ENCODE data around the gene PKIG. TPM values are rescaled to one million over a fixed set of nuclear protein-coding genes. Genes with fewer than 3 reads are reported as not detected.

PKIG gene
- total RNA-seq, 2 donors from 2014 or later: 60.9 to 81.1 TPM

DNA sequence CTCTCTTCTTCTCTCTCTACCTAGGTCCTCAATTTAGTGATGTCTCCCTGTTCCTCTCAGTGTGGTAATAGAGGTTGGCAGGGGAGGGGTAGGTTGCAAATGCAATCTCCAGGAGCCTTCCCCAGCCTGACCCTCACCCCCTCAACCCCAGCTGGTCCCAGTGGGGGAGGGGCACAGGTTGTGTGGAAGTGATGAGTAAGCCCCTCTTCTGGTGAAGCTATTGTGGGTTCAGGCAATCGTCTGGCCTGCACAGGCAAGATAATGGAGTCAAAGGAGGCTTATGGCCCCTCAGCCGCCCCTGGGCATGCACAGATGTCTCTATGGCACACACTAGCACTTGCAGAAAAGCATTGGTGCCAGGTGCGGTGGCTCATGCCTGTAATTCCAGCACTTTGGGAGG lies 79.9 kb downstream of the PKIG start:
- Histone ChIP-seq H3K4me1 (replicated peaks) (no peaks in the 10 kb centered on the region), H3K27me3 (replicated peaks; ENCODE audit: insufficient read depth) (no peaks in the 10 kb centered on the region), H3K9me3 (no peaks in the 10 kb centered on the region), H3K4me3 (no peak overlapping the region), H3K27ac (no peak overlapping the region), H3K36me3 (no peaks in the 10 kb centered on the region)
- DNase-seq (ENCODE audit: low spot score): no peak
- TF ChIP-seq POLR2A (IDR thresholded peaks at IDR 0.05): no peak
- TF ChIP-seq, protein P1, sequence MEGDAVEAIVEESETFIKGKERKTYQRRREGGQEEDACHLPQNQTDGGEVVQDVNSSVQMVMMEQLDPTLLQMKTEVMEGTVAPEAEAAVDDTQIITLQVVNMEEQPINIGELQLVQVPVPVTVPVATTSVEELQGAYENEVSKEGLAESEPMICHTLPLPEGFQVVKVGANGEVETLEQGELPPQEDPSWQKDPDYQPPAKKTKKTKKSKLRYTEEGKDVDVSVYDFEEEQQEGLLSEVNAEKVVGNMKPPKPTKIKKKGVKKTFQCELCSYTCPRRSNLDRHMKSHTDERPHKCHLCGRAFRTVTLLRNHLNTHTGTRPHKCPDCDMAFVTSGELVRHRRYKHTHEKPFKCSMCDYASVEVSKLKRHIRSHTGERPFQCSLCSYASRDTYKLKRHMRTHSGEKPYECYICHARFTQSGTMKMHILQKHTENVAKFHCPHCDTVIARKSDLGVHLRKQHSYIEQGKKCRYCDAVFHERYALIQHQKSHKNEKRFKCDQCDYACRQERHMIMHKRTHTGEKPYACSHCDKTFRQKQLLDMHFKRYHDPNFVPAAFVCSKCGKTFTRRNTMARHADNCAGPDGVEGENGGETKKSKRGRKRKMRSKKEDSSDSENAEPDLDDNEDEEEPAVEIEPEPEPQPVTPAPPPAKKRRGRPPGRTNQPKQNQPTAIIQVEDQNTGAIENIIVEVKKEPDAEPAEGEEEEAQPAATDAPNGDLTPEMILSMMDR (IDR thresholded peaks at IDR 0.05): no peak
- no peak for TF ChIP-seq POLR2AphosphoS5 (IDR thresholded peaks at IDR 0.05)
- 54% methylated on average over 3 of the region's 3 CpGs for WGBS
- intact Hi-C loops (cut with DNase I): no loop called here

DNA sequence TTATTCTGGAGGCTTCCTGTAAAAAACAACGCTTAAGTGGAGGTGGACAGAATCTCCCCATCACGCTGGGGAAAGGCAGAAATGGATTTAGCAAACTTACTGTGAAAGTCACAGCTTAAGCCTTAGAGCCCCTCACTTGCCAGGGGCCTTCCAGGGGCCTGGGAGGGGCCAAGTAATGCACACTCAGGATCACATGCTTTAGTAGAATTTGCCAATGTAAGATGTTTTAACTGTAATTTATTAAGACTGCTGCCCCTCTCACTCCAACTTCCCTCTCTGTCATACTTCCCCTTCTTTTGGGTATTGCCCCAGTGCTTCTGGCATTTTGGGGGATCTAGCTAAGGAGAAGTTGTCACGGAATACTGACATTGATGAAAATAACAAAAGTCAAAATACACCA lies 81.8 kb downstream of the PKIG start:
- H3K4me3 ChIP-seq: no peak overlapping the region
- H3K27ac ChIP-seq: no peak overlapping the region
- WGBS: 64% methylated on average over 3 of the region's 3 CpGs
- no peaks in the 10 kb centered on the region for H3K9me3 ChIP-seq
- H3K27me3 ChIP-seq (replicated peaks; ENCODE audit: insufficient read depth): no peaks in the 10 kb centered on the region
- TF ChIP-seq POLR2A (IDR thresholded peaks at IDR 0.05) (no peak), POLR2AphosphoS5 (IDR thresholded peaks at IDR 0.05) (no peak)
- TF ChIP-seq, protein P1 (IDR thresholded peaks at IDR 0.05): no peak
- intact Hi-C loops (cut with DNase I): no loop called here
- no peak for DNase-seq (ENCODE audit: low spot score)
- H3K36me3 ChIP-seq: no peaks in the 10 kb centered on the region
- no peaks in the 10 kb centered on the region for H3K4me1 ChIP-seq (replicated peaks)

DNA sequence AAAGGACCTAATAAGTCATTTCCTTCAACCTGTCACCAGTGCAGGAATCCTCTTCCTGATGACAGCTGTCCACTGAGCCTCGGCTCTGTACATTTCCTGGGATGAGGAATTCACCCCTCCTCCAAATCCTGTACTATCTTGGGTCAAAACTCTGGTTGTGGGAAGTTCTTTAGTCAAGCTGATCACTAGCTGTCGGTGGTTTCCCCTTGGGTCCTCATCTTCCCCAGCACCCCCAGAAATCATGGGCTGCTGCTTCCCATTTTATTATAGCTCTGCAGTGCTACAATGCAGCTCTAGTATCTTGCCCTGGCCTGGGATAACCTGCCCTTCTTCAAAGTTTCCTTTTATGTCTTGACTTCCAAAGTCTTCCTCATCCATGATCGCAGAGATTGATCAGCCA lies 83.7 kb downstream of the PKIG start:
- H3K36me3 ChIP-seq: no peaks in the 10 kb centered on the region
- no peak overlapping the region for H3K4me3 ChIP-seq
- no peak for DNase-seq (ENCODE audit: low spot score)
- H3K4me1 ChIP-seq (replicated peaks): no peaks in the 10 kb centered on the region
- no peaks in the 10 kb centered on the region for H3K9me3 ChIP-seq
- H3K27me3 ChIP-seq (replicated peaks; ENCODE audit: insufficient read depth): no peaks in the 10 kb centered on the region
- WGBS: 79% methylated on average over 3 of the region's 3 CpGs
- H3K27ac ChIP-seq: no peak overlapping the region
- TF ChIP-seq POLR2A (IDR thresholded peaks at IDR 0.05) (no peak), POLR2AphosphoS5 (IDR thresholded peaks at IDR 0.05) (no peak)
- TF ChIP-seq, protein P1 (IDR thresholded peaks at IDR 0.05): no peak
- intact Hi-C loops (cut with DNase I): no loop called here

Other genes starting within 250 kb of the PKIG start
- under 1 TPM in 1 of 2 donors, not detected in 1; 0.91 TPM for gene R3HDML, start 245.5 kb upstream of the PKIG start, total RNA-seq
- gene HNF4A, start 226.9 kb upstream of the PKIG start, total RNA-seq: not detected
- 10 to 100 TPM; 11.8 to 14.8 TPM for gene TTPAL, start 106.7 kb upstream of the PKIG start, total RNA-seq
- gene SERINC3, start 60.5 kb upstream of the PKIG start, total RNA-seq: 100 to 1,000 TPM in 1 of 2 donors, 10 to 100 TPM in 1; 89.1 to 141 TPM
- 1 to 10 TPM; 1.1 to 10.0 TPM for gene ADA, start 69.1 kb downstream of the PKIG start, total RNA-seq
- gene CCN5, start 132.8 kb downstream of the PKIG start, total RNA-seq: 10 to 100 TPM; 62.9 to 64.3 TPM
- gene KCNK15, start 163.3 kb downstream of the PKIG start, total RNA-seq: 10 to 100 TPM in 1 of 2 donors, 1 to 10 TPM in 1; 1.5 to 16.1 TPM
- gene RIMS4, start 228.0 kb downstream of the PKIG start, total RNA-seq: 10 to 100 TPM in 1 of 2 donors, 1 to 10 TPM in 1; 1.0 to 61.9 TPM